Measurements from ENCODE around the gene RAB7A. TPM values are rescaled to one million over a fixed set of nuclear protein-coding genes. Genes with fewer than 3 reads are reported as not detected.

The RAB7A gene
- polyA plus RNA-seq, 1 donor (not counting 4 experiments of a cell fraction or from before 2014, with no cell fraction given), result 364 TPM

GRCh38 chr3:128841926-128842920 is 116.2 kb downstream of the RAB7A start:
- Histone ChIP-seq H3K79me2 (ENCODE audit: control insufficient read depth, insufficient read depth, low read length) (no peaks in the 10 kb centered on the region), H3K4me2 (ENCODE audit: control insufficient read depth, extremely low read depth, insufficient read depth, low read depth, low read length) (no peak overlapping the region), H3K9me3 (ENCODE audit: control insufficient read depth, low read depth, low read length) (no peaks in the 10 kb centered on the region), H3K36me3 (ENCODE audit: control insufficient read depth in 2 of 2, extremely low read depth in 1 of 2, insufficient read depth in 2 of 2, low read length in 2 of 2) (no peaks in the 10 kb centered on the region), H3K9ac (ENCODE audit: control insufficient read depth, extremely low read depth, insufficient read depth, low read length) (no peak overlapping the region), H3K27ac (ENCODE audit: control insufficient read depth, insufficient read depth, low read length) (no peak overlapping the region), H4K20me1 (ENCODE audit: control insufficient read depth, extremely low read depth, insufficient read depth, low read length) (no peaks in the 10 kb centered on the region), H3K9me1 (ENCODE audit: control insufficient read depth, extremely low read depth, insufficient read depth, low read length) (no peaks in the 10 kb centered on the region), H2AFZ (ENCODE audit: control insufficient read depth, low read length) (no peak overlapping the region), H3K4me3 (ENCODE audit: control insufficient read depth in 2 of 3, extremely low read depth in 1 of 3, insufficient read depth in 2 of 3, low read depth in 1 of 3, low read length in 3 of 3) (no peak overlapping the region), H3K4me1 (ENCODE audit: control insufficient read depth, extremely low read depth, insufficient read depth, low read length) (peaks cover 6% of the 10 kb centered on the region), H3K27me3 (ENCODE audit: control insufficient read depth, extremely low read depth, insufficient read depth, low read length) (no peaks in the 10 kb centered on the region)
- DNase-seq (ENCODE audit: low read depth, low spot score) (no peak), FAIRE-seq (no peak)
- TF ChIP-seq EZH2 (IDR thresholded peaks at IDR 0.05; ENCODE audit: low read length), result no peak
- no peak for TF ChIP-seq CTCF (optimal IDR thresholded peaks at IDR 0.05 in 1 of 3, IDR thresholded peaks at IDR 0.05 in 1 of 3, conservative IDR thresholded peaks at IDR 0.05 in 1 of 3; ENCODE audit: extremely low read depth in 1 of 3, insufficient read depth in 2 of 3, low read length in 3 of 3)
- dilution Hi-C loops (cut with MboI; ENCODE audit: extremely low pct_ligation_motif_present, low sequenced_read_pairs), result no loop called here

- Histone ChIP-seq H3K4me1 (ENCODE audit: control insufficient read depth, extremely low read depth, insufficient read depth, low read length) (peaks cover 6% of the 10 kb centered on the region), H2AFZ (ENCODE audit: control insufficient read depth, low read length) (no peak overlapping the region), H4K20me1 (ENCODE audit: control insufficient read depth, extremely low read depth, insufficient read depth, low read length) (no peaks in the 10 kb centered on the region), H3K36me3 (ENCODE audit: control insufficient read depth in 2 of 2, extremely low read depth in 1 of 2, insufficient read depth in 2 of 2, low read length in 2 of 2) (no peaks in the 10 kb centered on the region), H3K9me3 (ENCODE audit: control insufficient read depth, low read depth, low read length) (no peaks in the 10 kb centered on the region), H3K27me3 (ENCODE audit: control insufficient read depth, extremely low read depth, insufficient read depth, low read length) (no peaks in the 10 kb centered on the region), H3K9ac (ENCODE audit: control insufficient read depth, extremely low read depth, insufficient read depth, low read length) (no peak overlapping the region), H3K9me1 (ENCODE audit: control insufficient read depth, extremely low read depth, insufficient read depth, low read length) (no peaks in the 10 kb centered on the region), H3K4me3 (ENCODE audit: control insufficient read depth in 2 of 3, extremely low read depth in 1 of 3, insufficient read depth in 2 of 3, low read depth in 1 of 3, low read length in 3 of 3) (no peak overlapping the region), H3K27ac (ENCODE audit: control insufficient read depth, insufficient read depth, low read length) (no peak overlapping the region), H3K4me2 (ENCODE audit: control insufficient read depth, extremely low read depth, insufficient read depth, low read depth, low read length) (no peak overlapping the region), H3K79me2 (ENCODE audit: control insufficient read depth, insufficient read depth, low read length) (no peaks in the 10 kb centered on the region)
- TF ChIP-seq CTCF (optimal IDR thresholded peaks at IDR 0.05 in 1 of 3, IDR thresholded peaks at IDR 0.05 in 1 of 3, conservative IDR thresholded peaks at IDR 0.05 in 1 of 3; ENCODE audit: extremely low read depth in 1 of 3, insufficient read depth in 2 of 3, low read length in 3 of 3) (no peak), EZH2 (IDR thresholded peaks at IDR 0.05; ENCODE audit: low read length) (no peak)
- DNase-seq (ENCODE audit: low read depth, low spot score) (no peak), FAIRE-seq (no peak)
- dilution Hi-C loops (cut with MboI; ENCODE audit: extremely low pct_ligation_motif_present, low sequenced_read_pairs), result no loop called here
Measured at GRCh38 chr3:128844502-128844901, 118.5 kb downstream of the RAB7A start.
